Esophagus muscularis mucosa (tissue), 4 donors: ENCODE results near the gene CLEC14A. TPM values are rescaled to one million over a fixed set of nuclear protein-coding genes. Genes with fewer than 3 reads are reported as not detected.

Experiments used
- DNase-seq: peaks from one replicate; pipeline ENCODE4 v3.0.0-alpha.2; 2017; ENCODE audit errors: extremely low spot score
- H3K27ac ChIP-seq, 4 donors: fragments of 200-600 bp; sonication (generic); replicated peaks in 1 of 4; 1 replicate in 3 of 4; 2 replicates in 1 of 4; pipeline ENCODE4 v1.5.1; 2016 to 2019; ENCODE audit warnings: mild to moderate bottlenecking in 1 of 4
- H3K27me3 ChIP-seq, 4 donors: fragments of 200-600 bp; sonication (generic); one replicate each; pipeline versions ENCODE4 v1.5.1 to v1.6.0; 2016 to 2019
- H3K36me3 ChIP-seq, 4 donors: fragments of 200-600 bp; sonication (generic); one replicate each; pipeline ENCODE4 v1.5.1; 2016 to 2019
- H3K4me1 ChIP-seq, 4 donors: fragments of 200-600 bp; sonication (generic); one replicate each; pipeline ENCODE4 v1.5.1; 2016 to 2019
- H3K4me3 ChIP-seq, 4 donors: fragments of 200-600 bp; sonication (generic); 1 replicate in 2 of 4; 2 replicates in 2 of 4; pipeline ENCODE4 v1.5.1; 2016 to 2019; ENCODE audit warnings: mild to moderate bottlenecking in 4 of 4, moderate library complexity in 1 of 4
- H3K9me3 ChIP-seq, 4 donors: fragments of 200-600 bp; sonication (generic); 1 replicate in 3 of 4; 2 replicates in 1 of 4; pipeline ENCODE4 v1.5.1; 2016 to 2019
- EP300 ChIP-seq: sonication (generic); formaldehyde crosslinking; IDR thresholded peaks from one replicate; pipeline ENCODE4 v1.6.1; 2017; ENCODE audit warnings: antibody characterized with exemption
- POLR2A ChIP-seq: fragments of 450-650 bp; IDR thresholded peaks from one replicate; pipeline ENCODE4 v1.6.1; 2017; ENCODE audit warnings: antibody characterized with exemption, moderate library complexity, mild to moderate bottlenecking, low read depth
- POLR2AphosphoS5 ChIP-seq, 2 donors: sonication (generic); formaldehyde crosslinking; IDR thresholded peaks; one replicate each; pipeline ENCODE4 v1.6.1; 2017; ENCODE audit warnings: antibody characterized with exemption in 2 of 2
- WGBS: methylation state at CpG from one replicate; pipeline ENCODE4 v1.1.5; 2018; 5-methylcytosine and 5-hydroxymethylcytosine counted together
- intact Hi-C: fragments of 100-400 bp; cut with DNase I; formaldehyde crosslinking; loops from one replicate; pipeline ENCODE4 v1.15.1; 2023
- total RNA-seq, 4 donors: library from RNA; depleted of rRNA; stranded (reverse); fragments of >200 nt; gene quantifications; one replicate each; pipeline versions ENCODE4 v1.1.0 to v1.2.1, GENCODE V29; 2016
- TF ChIP-seq, protein P1 (sequence below), 3 experiments: fragments of 200-600 bp in 2 of 3; fragments of 450-650 bp in 1 of 3; sonication (generic) in 2 of 3; IDR thresholded peaks; one replicate each; pipeline ENCODE4 v1.5.1; 2017 to 2019; ENCODE audit warnings: antibody characterized with exemption in 3 of 3, mild to moderate bottlenecking in 2 of 3, moderate library complexity in 1 of 3

Gene CLEC14A
- total RNA-seq, 4 donors from 2014 or later, result 23.7 to 50.2 (median 38.0) TPM

DNA sequence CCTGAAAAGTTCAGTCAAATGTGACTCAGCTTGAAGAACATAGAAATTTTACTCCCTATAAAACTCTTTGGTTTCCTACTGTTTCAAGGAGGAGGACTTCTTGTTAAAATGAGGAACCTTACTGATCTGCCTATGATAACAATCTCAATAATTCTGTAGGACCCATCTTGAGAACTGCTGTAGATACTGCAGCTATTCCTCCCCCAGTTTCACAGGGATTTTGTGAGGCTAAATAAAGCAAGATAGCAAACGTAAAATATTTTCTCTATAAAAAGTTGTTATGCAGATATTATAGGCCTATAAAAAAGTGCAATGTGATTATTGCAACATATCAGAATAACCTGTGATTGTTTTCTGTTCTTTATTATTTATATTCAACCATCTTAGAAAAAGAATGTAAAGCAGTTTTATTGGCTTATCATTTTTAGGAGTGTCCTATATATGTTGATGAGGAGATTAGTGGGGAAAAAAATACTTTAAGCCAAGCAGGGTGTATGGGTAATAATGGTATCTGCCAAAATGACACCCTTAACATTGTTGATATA is 12.1 kb downstream of the CLEC14A start:
- Histone ChIP-seq H3K4me3 (no peak overlapping the region), H3K36me3 (no peaks in the 10 kb centered on the region), H3K4me1 (no peaks in the 10 kb centered on the region), H3K9me3 (no peaks in the 10 kb centered on the region), H3K27me3 (no peaks in the 10 kb centered on the region), H3K27ac (no peak overlapping the region)
- DNase-seq, result no peak
- 70% methylated on average over 1 of the region's 1 CpG for WGBS
- intact Hi-C loops, result no loop called here
- no peak for TF ChIP-seq POLR2A
- no peak for TF ChIP-seq EP300

DNA sequence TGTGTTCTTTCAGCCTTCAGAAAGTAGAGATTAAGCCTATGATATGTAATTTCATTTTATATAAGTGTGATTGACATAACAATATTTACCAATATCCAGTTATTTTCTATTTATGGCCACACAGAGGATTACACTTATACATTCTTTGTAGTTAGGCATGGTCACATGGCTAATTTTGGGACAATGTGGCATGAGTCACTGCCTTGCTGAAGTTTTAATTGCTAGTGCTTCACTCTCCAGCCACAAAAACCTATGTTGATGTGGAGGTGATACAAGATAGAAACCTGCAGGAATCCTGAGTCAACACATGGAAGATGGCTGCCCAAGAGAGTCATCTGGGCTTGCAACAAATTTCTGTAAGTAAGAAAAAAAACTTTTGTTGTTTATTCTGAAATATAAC is 17.0 kb downstream of the CLEC14A start:
- H3K36me3 ChIP-seq, result no peaks in the 10 kb centered on the region
- H3K27me3 ChIP-seq, result no peaks in the 10 kb centered on the region
- TF ChIP-seq EP300, result no peak
- no peak for TF ChIP-seq POLR2AphosphoS5 (IDR thresholded peaks at IDR 0.05)
- TF ChIP-seq, protein P1, sequence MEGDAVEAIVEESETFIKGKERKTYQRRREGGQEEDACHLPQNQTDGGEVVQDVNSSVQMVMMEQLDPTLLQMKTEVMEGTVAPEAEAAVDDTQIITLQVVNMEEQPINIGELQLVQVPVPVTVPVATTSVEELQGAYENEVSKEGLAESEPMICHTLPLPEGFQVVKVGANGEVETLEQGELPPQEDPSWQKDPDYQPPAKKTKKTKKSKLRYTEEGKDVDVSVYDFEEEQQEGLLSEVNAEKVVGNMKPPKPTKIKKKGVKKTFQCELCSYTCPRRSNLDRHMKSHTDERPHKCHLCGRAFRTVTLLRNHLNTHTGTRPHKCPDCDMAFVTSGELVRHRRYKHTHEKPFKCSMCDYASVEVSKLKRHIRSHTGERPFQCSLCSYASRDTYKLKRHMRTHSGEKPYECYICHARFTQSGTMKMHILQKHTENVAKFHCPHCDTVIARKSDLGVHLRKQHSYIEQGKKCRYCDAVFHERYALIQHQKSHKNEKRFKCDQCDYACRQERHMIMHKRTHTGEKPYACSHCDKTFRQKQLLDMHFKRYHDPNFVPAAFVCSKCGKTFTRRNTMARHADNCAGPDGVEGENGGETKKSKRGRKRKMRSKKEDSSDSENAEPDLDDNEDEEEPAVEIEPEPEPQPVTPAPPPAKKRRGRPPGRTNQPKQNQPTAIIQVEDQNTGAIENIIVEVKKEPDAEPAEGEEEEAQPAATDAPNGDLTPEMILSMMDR (IDR thresholded peaks at IDR 0.05), result no peak
- no peak for TF ChIP-seq POLR2A
- DNase-seq, result no peak
- H3K27ac ChIP-seq, result no peak overlapping the region
- intact Hi-C loops, result no loop called here
- no peak overlapping the region for H3K4me3 ChIP-seq
- H3K9me3 ChIP-seq, result no peaks in the 10 kb centered on the region
- H3K4me1 ChIP-seq, result no peaks in the 10 kb centered on the region

DNA sequence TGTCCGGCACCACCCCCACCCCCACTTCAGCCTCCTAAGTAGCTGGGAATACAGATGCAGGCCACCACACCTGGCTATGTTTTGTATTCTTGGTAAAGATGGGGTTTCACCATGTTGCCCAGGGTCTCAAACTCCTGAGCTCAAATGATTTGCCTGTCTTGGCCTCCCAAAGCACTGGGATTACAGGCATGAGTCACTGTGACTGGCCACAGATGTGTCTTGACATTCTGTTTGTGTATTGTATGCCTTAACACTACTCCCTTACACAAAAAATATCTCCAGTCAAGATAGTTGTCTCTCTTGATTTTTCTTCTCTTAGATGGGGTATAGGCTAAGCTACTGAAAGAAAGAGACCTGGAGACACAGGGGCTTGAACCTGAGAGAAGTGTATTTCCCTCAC is 17.6 kb downstream of the CLEC14A start:
- Histone ChIP-seq H3K4me3 (no peak overlapping the region), H3K27me3 (no peaks in the 10 kb centered on the region), H3K27ac (no peak overlapping the region), H3K4me1 (no peaks in the 10 kb centered on the region), H3K36me3 (no peaks in the 10 kb centered on the region), H3K9me3 (no peaks in the 10 kb centered on the region)
- intact Hi-C loops, result no loop called here
- WGBS, result 70% methylated on average over 1 of the region's 1 CpG
- DNase-seq, result no peak
- TF ChIP-seq POLR2AphosphoS5 (IDR thresholded peaks at IDR 0.05), result no peak
- no peak for TF ChIP-seq EP300
- no peak for TF ChIP-seq POLR2A
- TF ChIP-seq, protein P1 (IDR thresholded peaks at IDR 0.05), result no peak

DNA sequence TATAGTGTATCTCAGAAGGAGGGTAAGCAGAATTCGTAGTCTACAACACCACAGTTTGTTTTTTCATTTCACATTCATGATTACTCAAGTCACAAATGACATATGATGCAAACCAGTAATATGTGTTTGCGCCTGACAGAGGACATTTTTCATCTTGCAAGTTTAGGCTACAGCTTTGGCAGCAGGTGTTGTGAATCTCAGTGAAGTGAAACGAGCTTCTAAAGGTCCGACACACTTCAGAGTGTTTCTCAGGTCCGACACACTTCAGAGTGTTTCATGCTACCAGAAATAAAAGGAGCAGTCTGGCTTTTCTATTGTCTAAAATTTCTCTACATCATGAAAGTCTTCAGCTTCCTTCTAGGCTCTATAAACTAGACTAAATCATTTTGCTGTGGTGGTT is 22.7 kb downstream of the CLEC14A start:
- Histone ChIP-seq H3K4me3 (no peak overlapping the region), H3K9me3 (no peaks in the 10 kb centered on the region), H3K27me3 (no peaks in the 10 kb centered on the region), H3K36me3 (no peaks in the 10 kb centered on the region), H3K27ac (no peak overlapping the region), H3K4me1 (no peaks in the 10 kb centered on the region)
- intact Hi-C loops, result no loop called here
- no peak for DNase-seq
- TF ChIP-seq POLR2AphosphoS5 (IDR thresholded peaks at IDR 0.05) (no peak), POLR2A (no peak), EP300 (no peak)
- TF ChIP-seq, protein P1 (IDR thresholded peaks at IDR 0.05), result no peak
- WGBS, result 34% methylated on average over 5 of the region's 5 CpGs

DNA sequence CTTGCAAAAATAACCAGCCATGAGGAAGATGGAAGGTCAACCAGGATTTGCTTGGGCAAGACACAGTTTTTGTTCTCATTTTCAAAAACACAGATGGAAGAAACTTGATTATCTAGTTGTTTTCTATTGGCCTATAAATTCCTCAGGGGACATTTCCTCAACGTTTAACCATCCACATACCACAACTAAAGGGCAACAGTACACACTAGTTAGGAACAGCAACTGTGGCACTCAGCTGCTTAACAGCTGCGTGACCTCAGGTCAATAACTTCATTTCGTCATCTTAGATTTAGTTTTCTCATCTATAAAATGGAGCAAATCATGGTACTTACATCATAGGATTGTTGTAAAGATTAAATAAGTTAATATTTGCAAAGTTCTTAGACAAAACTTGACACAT is 29.5 kb downstream of the CLEC14A start:
- Histone ChIP-seq H3K27ac (no peak overlapping the region), H3K27me3 (no peaks in the 10 kb centered on the region), H3K9me3 (no peaks in the 10 kb centered on the region), H3K36me3 (no peaks in the 10 kb centered on the region), H3K4me3 (no peak overlapping the region), H3K4me1 (no peaks in the 10 kb centered on the region)
- TF ChIP-seq EP300 (no peak), POLR2A (no peak), POLR2AphosphoS5 (IDR thresholded peaks at IDR 0.05) (no peak)
- TF ChIP-seq, protein P1 (IDR thresholded peaks at IDR 0.05), result no peak
- WGBS, result 66% methylated on average over 3 of the region's 3 CpGs
- DNase-seq, result no peak
- intact Hi-C loops, result no loop called here
